ENCODE measurements around the gene OR2T3. TPM values are rescaled to one million over a fixed set of nuclear protein-coding genes. Genes with fewer than 3 reads are reported as not detected.
"Not testable (repeated sequence)": the region's sequence is repeated elsewhere in the genome, so short reads cannot be mapped to it uniquely, and the experiment has no call there.

The OR2T3 gene
- total and polyA plus RNA-seq, 7 donors = not detected

DNA sequence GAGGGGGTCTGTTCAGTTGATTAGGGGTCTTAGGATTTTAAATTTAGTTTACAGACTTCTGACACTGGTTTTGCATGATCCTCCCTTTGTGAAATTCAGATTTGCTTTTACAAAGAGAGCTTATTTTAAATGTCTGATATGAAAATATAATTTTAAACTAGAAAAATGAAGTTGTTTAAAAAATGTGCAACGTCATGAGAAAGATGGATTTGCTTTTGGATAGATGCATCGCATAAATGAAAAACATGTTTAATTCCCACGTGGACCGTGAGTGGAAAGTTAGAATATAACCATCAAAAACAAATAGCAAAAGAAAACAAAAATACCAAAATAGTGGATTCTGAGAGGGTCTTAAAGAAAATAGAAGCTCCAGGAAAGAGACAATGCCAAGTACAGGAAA, 2.0 kb upstream of the OR2T3 start:
- TF ChIP-seq, protein P1, sequence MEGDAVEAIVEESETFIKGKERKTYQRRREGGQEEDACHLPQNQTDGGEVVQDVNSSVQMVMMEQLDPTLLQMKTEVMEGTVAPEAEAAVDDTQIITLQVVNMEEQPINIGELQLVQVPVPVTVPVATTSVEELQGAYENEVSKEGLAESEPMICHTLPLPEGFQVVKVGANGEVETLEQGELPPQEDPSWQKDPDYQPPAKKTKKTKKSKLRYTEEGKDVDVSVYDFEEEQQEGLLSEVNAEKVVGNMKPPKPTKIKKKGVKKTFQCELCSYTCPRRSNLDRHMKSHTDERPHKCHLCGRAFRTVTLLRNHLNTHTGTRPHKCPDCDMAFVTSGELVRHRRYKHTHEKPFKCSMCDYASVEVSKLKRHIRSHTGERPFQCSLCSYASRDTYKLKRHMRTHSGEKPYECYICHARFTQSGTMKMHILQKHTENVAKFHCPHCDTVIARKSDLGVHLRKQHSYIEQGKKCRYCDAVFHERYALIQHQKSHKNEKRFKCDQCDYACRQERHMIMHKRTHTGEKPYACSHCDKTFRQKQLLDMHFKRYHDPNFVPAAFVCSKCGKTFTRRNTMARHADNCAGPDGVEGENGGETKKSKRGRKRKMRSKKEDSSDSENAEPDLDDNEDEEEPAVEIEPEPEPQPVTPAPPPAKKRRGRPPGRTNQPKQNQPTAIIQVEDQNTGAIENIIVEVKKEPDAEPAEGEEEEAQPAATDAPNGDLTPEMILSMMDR (IDR thresholded peaks at IDR 0.05) = no peak
- intact Hi-C loops (cut with DNase I) = no loop called here
- Histone ChIP-seq H3K4me1 (no peaks in the 10 kb centered on the region), H3K4me3 (no peak overlapping the region), H3K36me3 (ENCODE audit: insufficient read depth in 1 of 2, low read depth in 1 of 2) (no peaks in the 10 kb centered on the region), H3K27me3 (ENCODE audit: insufficient read depth in 3 of 3, low read length in 2 of 3) (no peaks in the 10 kb centered on the region), H3K27ac (no peak overlapping the region), H3K9me3 (no peaks in the 10 kb centered on the region)
- no peak for ATAC-seq
- 80 to 86% (median 85%) methylated on average over 4 of the region's 4 CpGs for WGBS, 3 donors
- DNase-seq = no peak

DNA sequence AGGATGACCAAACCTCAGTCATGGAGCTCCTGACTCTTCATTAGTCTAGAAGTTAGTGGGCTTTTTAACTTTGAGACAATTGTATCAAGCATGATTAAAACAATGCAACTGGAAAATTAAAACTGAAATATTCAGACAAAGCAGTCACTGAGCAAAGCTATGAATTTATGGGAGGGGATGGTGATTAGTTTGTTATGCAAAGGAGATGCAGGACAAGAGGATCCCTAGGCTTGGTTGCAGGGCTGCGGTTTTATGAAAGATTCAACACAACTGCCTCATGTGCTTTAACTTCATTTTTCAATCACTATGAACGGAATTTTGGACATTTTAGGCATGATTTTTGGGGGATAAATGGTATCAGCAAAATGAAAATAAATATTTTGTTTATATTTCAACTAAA, 1.0 kb upstream of the OR2T3 start:
- H3K27me3 ChIP-seq (ENCODE audit: insufficient read depth in 3 of 3, low read length in 2 of 3); H3K36me3 ChIP-seq (ENCODE audit: insufficient read depth in 1 of 2, low read depth in 1 of 2); H3K27ac ChIP-seq; H3K4me3 ChIP-seq; DNase-seq; H3K4me1 ChIP-seq; ATAC-seq; intact Hi-C loops (cut with DNase I); H3K9me3 ChIP-seq: not testable (repeated sequence)
- WGBS, 3 donors = 54 to 60% (median 55%) methylated on average over 2 of the region's 2 CpGs

GRCh38 chr1:248475660-248476059, 2.5 kb downstream of the OR2T3 start:
- H3K9me3 ChIP-seq; DNase-seq; H3K27me3 ChIP-seq (ENCODE audit: insufficient read depth in 3 of 3, low read length in 2 of 3); H3K36me3 ChIP-seq (ENCODE audit: insufficient read depth in 1 of 2, low read depth in 1 of 2); ATAC-seq; H3K4me1 ChIP-seq; H3K27ac ChIP-seq; H3K4me3 ChIP-seq; intact Hi-C loops (cut with DNase I): not testable (repeated sequence)
- no CpG with 5 or more reads among the region's 1 CpG for WGBS, 3 donors

- H3K4me1 ChIP-seq; DNase-seq; H3K9me3 ChIP-seq; H3K27me3 ChIP-seq (ENCODE audit: insufficient read depth in 3 of 3, low read length in 2 of 3); H3K4me3 ChIP-seq; ATAC-seq; H3K27ac ChIP-seq; intact Hi-C loops (cut with DNase I); H3K36me3 ChIP-seq (ENCODE audit: insufficient read depth in 1 of 2, low read depth in 1 of 2): not testable (repeated sequence)
- 64 to 71% (median 67%) methylated on average over 12 to 13 of the region's 13 CpGs for WGBS, 3 donors
Measured at GRCh38 chr1:248481686-248482579, 8.8 kb downstream of the OR2T3 start.

GRCh38 chr1:248488289-248488688, 15.1 kb downstream of the OR2T3 start, which contains the start of gene OR2T5:
TSS of gene OR2T5 (plus strand) at chr1:248488589. CDS start at chr1:248488589, 0 bp downstream.
- ATAC-seq; H3K4me3 ChIP-seq; H3K9me3 ChIP-seq; DNase-seq; H3K36me3 ChIP-seq (ENCODE audit: insufficient read depth in 1 of 2, low read depth in 1 of 2); H3K27me3 ChIP-seq (ENCODE audit: insufficient read depth in 3 of 3, low read length in 2 of 3); H3K27ac ChIP-seq; intact Hi-C loops (cut with DNase I); H3K4me1 ChIP-seq: not testable (repeated sequence)
- WGBS, 3 donors = 67 to 83% (median 76%) methylated on average over 4 to 5 of the region's 6 CpGs

GRCh38 chr1:248496661-248497060, 23.5 kb downstream of the OR2T3 start:
- H3K9me3 ChIP-seq; H3K36me3 ChIP-seq (ENCODE audit: insufficient read depth in 1 of 2, low read depth in 1 of 2); H3K4me1 ChIP-seq; H3K27ac ChIP-seq; DNase-seq; intact Hi-C loops (cut with DNase I); H3K27me3 ChIP-seq (ENCODE audit: insufficient read depth in 3 of 3, low read length in 2 of 3); ATAC-seq; H3K4me3 ChIP-seq: not testable (repeated sequence)
- no CpG with 5 or more reads among the region's 5 CpGs for WGBS, 3 donors

- H3K36me3 ChIP-seq (ENCODE audit: insufficient read depth in 1 of 2, low read depth in 1 of 2); H3K9me3 ChIP-seq; ATAC-seq; H3K27me3 ChIP-seq (ENCODE audit: insufficient read depth in 3 of 3, low read length in 2 of 3); H3K27ac ChIP-seq; H3K4me3 ChIP-seq; H3K4me1 ChIP-seq; DNase-seq; intact Hi-C loops (cut with DNase I): not testable (repeated sequence)
- 53 to 81% (median 75%) methylated on average over 1 of the region's 2 CpGs for WGBS, 3 donors
Measured at GRCh38 chr1:248500305-248501035, 27.3 kb downstream of the OR2T3 start.

DNA sequence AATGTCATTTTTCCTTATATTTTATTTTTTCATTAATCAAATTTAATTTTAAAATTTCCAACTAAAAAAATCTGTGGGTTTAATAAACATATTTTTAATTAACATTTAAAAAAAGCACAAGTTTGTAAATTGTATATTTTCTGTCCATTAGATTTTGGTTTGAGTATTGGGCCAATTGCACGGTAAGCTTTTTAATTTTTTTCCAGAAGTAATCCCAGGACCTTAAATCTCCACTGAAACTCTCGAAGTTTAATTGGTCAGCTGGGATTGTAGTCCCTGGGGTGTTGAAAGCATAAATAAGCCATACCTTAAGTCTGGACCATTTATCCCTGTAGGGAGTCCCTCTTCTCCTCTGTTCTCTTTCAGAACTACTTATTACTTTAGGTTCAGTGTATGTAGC, 34.6 kb downstream of the OR2T3 start, which contains the start of gene OR2G6:
OR2G6 (plus strand) TSS at position 301 of the 400 bp plus-strand sequence. CDS start 13,574 bp downstream, outside the sequence.
- H3K27ac ChIP-seq; H3K36me3 ChIP-seq (ENCODE audit: insufficient read depth in 1 of 2, low read depth in 1 of 2); DNase-seq; intact Hi-C loops (cut with DNase I); H3K4me3 ChIP-seq; ATAC-seq; H3K27me3 ChIP-seq (ENCODE audit: insufficient read depth in 3 of 3, low read length in 2 of 3); H3K9me3 ChIP-seq; H3K4me1 ChIP-seq: not testable (repeated sequence)
- WGBS, 3 donors = no CpG with 5 or more reads among the region's 2 CpGs

DNA sequence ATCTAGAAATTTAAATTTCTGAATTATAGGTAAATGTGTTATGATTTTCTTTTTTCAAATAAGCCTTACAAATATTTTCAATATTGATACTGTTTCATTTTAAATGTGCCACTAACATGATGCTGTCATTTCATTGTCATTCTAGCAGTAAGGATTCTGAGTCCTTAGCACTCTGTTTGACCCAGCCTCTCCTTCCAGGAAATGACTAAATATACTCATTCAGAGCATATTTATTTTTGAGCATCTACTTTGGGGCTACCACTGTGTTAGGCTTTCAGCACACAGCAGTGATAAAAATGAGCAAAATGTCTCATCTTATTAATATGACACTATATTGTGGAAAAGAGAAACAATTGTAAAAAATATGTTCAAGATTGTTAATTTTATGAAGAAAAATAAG, 37.1 kb downstream of the OR2T3 start:
- H3K27ac ChIP-seq; H3K27me3 ChIP-seq (ENCODE audit: insufficient read depth in 3 of 3, low read length in 2 of 3); intact Hi-C loops (cut with DNase I); ATAC-seq; H3K4me3 ChIP-seq; H3K9me3 ChIP-seq; H3K4me1 ChIP-seq; DNase-seq; H3K36me3 ChIP-seq (ENCODE audit: insufficient read depth in 1 of 2, low read depth in 1 of 2): not testable (repeated sequence)

All from psoas muscle (tissue), 8 donors.